Measurements from ENCODE around the gene SMG6. TPM values are rescaled to one million over a fixed set of nuclear protein-coding genes. Genes with fewer than 3 reads are reported as not detected.

SMG6 gene
- polyA plus RNA-seq, 1 of the 3 experiments (the other 2 are of a cell fraction), result 15.7 TPM

GRCh38 chr17:2025622-2026309, 277.8 kb downstream of the SMG6 start:
- POLR2A ChIA-PET, result interaction anchor here (1.5 to 1.7 kb wide), 2 partner anchors 13 to 116 kb away, joined by 3 to 11 read pairs; no protein-coding TSS in a partner anchor
- Histone ChIP-seq H3K79me2 (ENCODE audit: insufficient read depth) (peaks cover under 1% of the 10 kb centered on the region; the same call in 1 of the 2 replicates), H3K4me2 (peak overlapping the region; percentile 79), H2AFZ (ENCODE audit: low read depth) (peak overlapping the region; percentile 41; the same call in 1 of the 2 replicates), H3K4me1 (ENCODE audit: control insufficient read depth in 1 of 2, insufficient read depth in 2 of 2, low read depth in 1 of 2, low read length in 1 of 2) (peaks cover under 1 to 12% of the 10 kb centered on the region in 2 experiments; a peak in 2 of 4 replicates), H3K4me3 (ENCODE audit: low read depth in 2 of 2, low read length in 1 of 2) (peak overlapping the region; percentile 42 to 52), H3K36me3 (replicated peaks in 1 of 2; ENCODE audit: control insufficient read depth in 1 of 2, insufficient read depth in 2 of 2, low read length in 1 of 2) (no peaks in the 10 kb centered on the region), H3K27ac (ENCODE audit: low read depth in 2 of 2, low read length in 1 of 2) (no peak overlapping the region), H3K9ac (no peak overlapping the region), H3K27me3 (ENCODE audit: insufficient read depth) (peaks cover 24% of the 10 kb centered on the region), H4K20me1 (ENCODE audit: insufficient read depth) (no peaks in the 10 kb centered on the region), H3K9me2 (no peaks in the 10 kb centered on the region), H3K9me3 (no peaks in the 10 kb centered on the region), H3F3A (replicated peaks; ENCODE audit: insufficient read depth) (no peaks in the 10 kb centered on the region)
- DNase-seq, result peak; percentile 93
- 3% methylated on average over 23 of the region's 55 CpGs for WGBS (ENCODE audit: low lambda C conversion rate)
- TF ChIP-seq RCOR1 (IDR thresholded peaks at IDR 0.05; ENCODE audit: low read length), result peak; percentile 50; the same call in 1 of the 2 replicates
- TF ChIP-seq YY1 (IDR thresholded peaks at IDR 0.05; ENCODE audit: low read depth), result no peak
- TF ChIP-seq IRF3 (IDR thresholded peaks at IDR 0.05; ENCODE audit: low read depth, low read length), result no peak
- TF ChIP-seq SMC3 (IDR thresholded peaks at IDR 0.05; ENCODE audit: low read depth, low read length), result peak; percentile 94
- peak; percentile 34; the same call in 1 of the 2 replicates for TF ChIP-seq PBX3 (IDR thresholded peaks at IDR 0.05)
- TF ChIP-seq RXRA (IDR thresholded peaks at IDR 0.05; ENCODE audit: borderline replicate concordance, low read depth), result no peak
- TF ChIP-seq TCF12 (IDR thresholded peaks at IDR 0.05), result no peak
- no peak for TF ChIP-seq CHD2 (IDR thresholded peaks at IDR 0.05; ENCODE audit: low read length, partially characterized antibody)
- peak; percentile 78 for TF ChIP-seq CTCF (IDR thresholded peaks at IDR 0.05)
- no peak for TF ChIP-seq MXI1 (IDR thresholded peaks at IDR 0.05; ENCODE audit: low read depth, low read length)
- no peak for TF ChIP-seq MAX (IDR thresholded peaks at IDR 0.05; ENCODE audit: low read depth)
- peak; percentile 89 for TF ChIP-seq RAD21 (IDR thresholded peaks at IDR 0.05; ENCODE audit: low read length)
- no peak for TF ChIP-seq JUND (IDR thresholded peaks at IDR 0.05)
- TF ChIP-seq TAF1 (IDR thresholded peaks at IDR 0.05; ENCODE audit: borderline replicate concordance, low read depth, low read length), result no peak
- CTCF ChIA-PET, result interaction anchor here (0.6 to 8.6 kb wide), 47 partner anchors 11 to 392 kb away, joined by 3 to 197 read pairs (median 5); partner anchors contain the start of genes HIC1 and OVCA2
